Measurements from ENCODE around the gene CFAP157.

The CFAP157 gene

DNA sequence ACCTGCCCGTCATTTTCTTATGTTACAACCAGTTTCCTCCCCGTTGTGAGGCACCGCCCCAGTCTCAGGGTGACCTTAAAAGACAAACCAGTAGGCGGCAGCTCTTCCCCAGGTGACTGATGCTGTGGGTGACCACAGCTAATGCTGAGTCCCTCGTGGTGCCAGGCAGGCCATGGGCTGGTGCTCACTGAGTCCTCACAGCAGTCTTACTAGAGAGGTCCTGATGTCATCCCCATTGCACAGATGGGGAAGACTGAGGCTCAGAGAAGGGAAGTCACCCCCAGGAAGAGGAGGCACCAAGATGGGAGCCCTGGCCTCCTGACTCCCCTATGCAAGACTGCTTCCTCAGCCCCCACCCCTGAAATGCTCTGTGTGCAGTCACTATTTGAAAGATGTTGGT is 978 bp downstream of the CFAP157 start:
- no peak overlapping the region for H3K27ac ChIP-seq (ENCODE audit: low read depth, low read length)
- no peaks in the 10 kb centered on the region for H3K4me1 ChIP-seq (ENCODE audit: control insufficient read depth, insufficient read depth, low read length, unreplicated experiment)
- H3K4me3 ChIP-seq (ENCODE audit: low read depth, low read length): no peak overlapping the region
- no peak overlapping the region for H2AFZ ChIP-seq (ENCODE audit: low read length, unreplicated experiment)
- no peaks in the 10 kb centered on the region for H3K79me2 ChIP-seq (ENCODE audit: control insufficient read depth, insufficient read depth, low read length, unreplicated experiment)
- no peaks in the 10 kb centered on the region for H3K27me3 ChIP-seq (ENCODE audit: insufficient read depth, low read length)
- peaks cover 5% of the 10 kb centered on the region; the same call in 1 of the 2 replicates for H3K36me3 ChIP-seq (ENCODE audit: insufficient read depth, low read length)

GRCh38 chr9:127708952-127709587 is 2.3 kb downstream of the CFAP157 start:
- Histone ChIP-seq H3K27ac (ENCODE audit: low read depth, low read length) (no peak overlapping the region), H3K4me1 (ENCODE audit: control insufficient read depth, insufficient read depth, low read length, unreplicated experiment) (peaks cover 3% of the 10 kb centered on the region), H2AFZ (ENCODE audit: low read length, unreplicated experiment) (no peak overlapping the region), H3K36me3 (ENCODE audit: insufficient read depth, low read length) (peaks cover 5% of the 10 kb centered on the region; the same call in 1 of the 2 replicates), H3K4me3 (ENCODE audit: low read depth, low read length) (no peak overlapping the region), H3K27me3 (ENCODE audit: insufficient read depth, low read length) (no peaks in the 10 kb centered on the region), H3K79me2 (ENCODE audit: control insufficient read depth, insufficient read depth, low read length, unreplicated experiment) (peaks cover 3% of the 10 kb centered on the region)

GRCh38 chr9:127710204-127710783 is 3.5 kb downstream of the CFAP157 start:
- no peak overlapping the region for H3K4me3 ChIP-seq (ENCODE audit: low read depth, low read length)
- no peak overlapping the region for H2AFZ ChIP-seq (ENCODE audit: low read length, unreplicated experiment)
- H3K27ac ChIP-seq (ENCODE audit: low read depth, low read length): no peak overlapping the region
- peaks cover 8% of the 10 kb centered on the region for H3K4me1 ChIP-seq (ENCODE audit: control insufficient read depth, insufficient read depth, low read length, unreplicated experiment)
- peaks cover 5% of the 10 kb centered on the region; the same call in 1 of the 2 replicates for H3K36me3 ChIP-seq (ENCODE audit: insufficient read depth, low read length)
- peaks cover 4% of the 10 kb centered on the region for H3K79me2 ChIP-seq (ENCODE audit: control insufficient read depth, insufficient read depth, low read length, unreplicated experiment)
- H3K27me3 ChIP-seq (ENCODE audit: insufficient read depth, low read length): no peaks in the 10 kb centered on the region

DNA sequence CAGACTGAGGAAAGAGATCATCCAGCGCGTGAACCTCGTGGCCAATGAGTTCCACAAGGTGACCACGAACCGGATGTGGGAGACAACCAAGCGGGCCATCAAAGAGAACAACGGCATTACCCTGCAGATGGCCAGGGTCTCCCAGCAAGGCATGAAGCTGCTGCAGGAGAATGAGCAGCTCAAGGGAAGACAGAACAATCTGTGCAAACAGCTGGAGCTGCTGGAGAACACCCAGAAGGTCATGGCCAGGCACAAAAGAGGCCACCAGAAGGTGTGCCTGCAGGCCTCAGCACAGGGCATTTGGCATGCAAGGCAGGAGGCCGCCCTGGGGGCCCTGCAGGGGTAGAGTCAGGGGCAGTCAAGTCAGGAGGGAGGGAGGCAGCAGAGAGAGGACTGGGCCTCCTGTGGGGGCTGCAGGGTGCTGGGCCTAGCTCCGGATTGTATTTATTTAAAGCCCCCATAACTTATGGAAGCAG is 4.5 kb downstream of the CFAP157 start:
- Histone ChIP-seq H2AFZ (ENCODE audit: low read length, unreplicated experiment) (no peak overlapping the region), H3K27ac (ENCODE audit: low read depth, low read length) (no peak overlapping the region), H3K4me1 (ENCODE audit: control insufficient read depth, insufficient read depth, low read length, unreplicated experiment) (peaks cover 8% of the 10 kb centered on the region), H3K4me3 (ENCODE audit: low read depth, low read length) (no peak overlapping the region), H3K27me3 (ENCODE audit: insufficient read depth, low read length) (no peaks in the 10 kb centered on the region), H3K79me2 (ENCODE audit: control insufficient read depth, insufficient read depth, low read length, unreplicated experiment) (peaks cover 4% of the 10 kb centered on the region), H3K36me3 (ENCODE audit: insufficient read depth, low read length) (peaks cover 5% of the 10 kb centered on the region; the same call in 1 of the 2 replicates)

DNA sequence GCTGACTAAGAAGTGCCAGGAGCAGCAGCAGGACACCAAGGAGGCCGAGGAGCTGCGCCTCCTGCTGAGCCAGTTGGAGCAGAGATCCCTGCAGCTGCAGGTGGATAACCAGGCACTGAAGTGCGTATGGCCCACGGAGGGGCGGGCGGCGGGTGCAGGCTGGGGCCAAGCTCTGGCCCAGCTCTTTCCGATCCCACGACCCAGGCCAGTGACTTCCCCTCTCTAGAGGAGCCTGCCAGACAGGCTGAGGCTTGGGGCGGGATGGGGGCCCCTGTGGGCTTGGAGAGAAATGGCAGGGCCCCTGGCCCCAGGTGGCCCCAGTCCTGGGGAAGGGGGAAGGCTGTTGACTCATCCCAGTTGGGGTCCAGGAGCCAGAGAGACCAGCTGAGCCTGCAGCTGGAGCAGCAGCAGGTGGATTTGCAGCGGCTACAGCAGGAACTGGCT is 5.1 kb downstream of the CFAP157 start:
- H2AFZ ChIP-seq (ENCODE audit: low read length, unreplicated experiment): no peak overlapping the region
- H3K27ac ChIP-seq (ENCODE audit: low read depth, low read length): no peak overlapping the region
- H3K4me1 ChIP-seq (ENCODE audit: control insufficient read depth, insufficient read depth, low read length, unreplicated experiment): peaks cover 8% of the 10 kb centered on the region
- peaks cover 5% of the 10 kb centered on the region; the same call in 1 of the 2 replicates for H3K36me3 ChIP-seq (ENCODE audit: insufficient read depth, low read length)
- peaks cover 4% of the 10 kb centered on the region for H3K79me2 ChIP-seq (ENCODE audit: control insufficient read depth, insufficient read depth, low read length, unreplicated experiment)
- H3K27me3 ChIP-seq (ENCODE audit: insufficient read depth, low read length): no peaks in the 10 kb centered on the region
- no peak overlapping the region for H3K4me3 ChIP-seq (ENCODE audit: low read depth, low read length)

GRCh38 chr9:127712371-127712770 is 5.6 kb downstream of the CFAP157 start:
- Histone ChIP-seq H3K36me3 (ENCODE audit: insufficient read depth, low read length) (peaks cover 5% of the 10 kb centered on the region; the same call in 1 of the 2 replicates), H3K4me1 (ENCODE audit: control insufficient read depth, insufficient read depth, low read length, unreplicated experiment) (peaks cover 8% of the 10 kb centered on the region), H3K27me3 (ENCODE audit: insufficient read depth, low read length) (no peaks in the 10 kb centered on the region), H3K27ac (ENCODE audit: low read depth, low read length) (no peak overlapping the region), H3K4me3 (ENCODE audit: low read depth, low read length) (no peak overlapping the region), H3K79me2 (ENCODE audit: control insufficient read depth, insufficient read depth, low read length, unreplicated experiment) (peaks cover 4% of the 10 kb centered on the region), H2AFZ (ENCODE audit: low read length, unreplicated experiment) (no peak overlapping the region)

DNA sequence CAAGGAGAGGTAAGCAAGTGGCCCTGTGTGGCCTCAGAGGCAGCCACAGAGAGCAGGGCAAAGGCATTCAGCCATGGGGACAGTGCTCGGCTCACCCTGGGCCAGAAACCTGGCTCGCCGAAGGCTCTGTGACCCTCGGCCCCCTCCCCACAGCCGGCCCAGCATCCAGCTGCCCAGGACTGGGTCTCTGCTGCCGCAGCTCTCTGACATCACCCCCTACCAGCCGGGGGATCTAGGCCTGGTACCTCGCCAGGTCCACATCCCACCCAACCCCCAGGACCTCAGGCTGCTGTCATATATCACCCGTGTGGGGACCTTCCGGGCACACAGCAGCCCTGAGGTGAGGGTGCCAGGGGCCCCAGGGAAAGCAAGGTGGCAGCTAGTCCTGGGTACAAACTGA is 6.1 kb downstream of the CFAP157 start:
- H3K4me3 ChIP-seq (ENCODE audit: low read depth, low read length): no peak overlapping the region
- H2AFZ ChIP-seq (ENCODE audit: low read length, unreplicated experiment): no peak overlapping the region
- peaks cover 8% of the 10 kb centered on the region for H3K4me1 ChIP-seq (ENCODE audit: control insufficient read depth, insufficient read depth, low read length, unreplicated experiment)
- H3K27ac ChIP-seq (ENCODE audit: low read depth, low read length): no peak overlapping the region
- H3K79me2 ChIP-seq (ENCODE audit: control insufficient read depth, insufficient read depth, low read length, unreplicated experiment): peaks cover 4% of the 10 kb centered on the region
- H3K27me3 ChIP-seq (ENCODE audit: insufficient read depth, low read length): no peaks in the 10 kb centered on the region
- H3K36me3 ChIP-seq (ENCODE audit: insufficient read depth, low read length): peaks cover 5% of the 10 kb centered on the region; the same call in 1 of the 2 replicates

GRCh38 chr9:127714020-127714750 is 7.4 kb downstream of the CFAP157 start:
- Histone ChIP-seq H3K4me3 (ENCODE audit: low read depth, low read length) (peak overlapping the region; percentile 74), H2AFZ (ENCODE audit: low read length, unreplicated experiment) (no peak overlapping the region), H3K27ac (ENCODE audit: low read depth, low read length) (no peak overlapping the region), H3K36me3 (ENCODE audit: insufficient read depth, low read length) (no peaks in the 10 kb centered on the region), H3K4me1 (ENCODE audit: control insufficient read depth, insufficient read depth, low read length, unreplicated experiment) (peaks cover 8% of the 10 kb centered on the region), H3K79me2 (ENCODE audit: control insufficient read depth, insufficient read depth, low read length, unreplicated experiment) (peaks cover 4% of the 10 kb centered on the region), H3K27me3 (ENCODE audit: insufficient read depth, low read length) (no peaks in the 10 kb centered on the region)

DNA sequence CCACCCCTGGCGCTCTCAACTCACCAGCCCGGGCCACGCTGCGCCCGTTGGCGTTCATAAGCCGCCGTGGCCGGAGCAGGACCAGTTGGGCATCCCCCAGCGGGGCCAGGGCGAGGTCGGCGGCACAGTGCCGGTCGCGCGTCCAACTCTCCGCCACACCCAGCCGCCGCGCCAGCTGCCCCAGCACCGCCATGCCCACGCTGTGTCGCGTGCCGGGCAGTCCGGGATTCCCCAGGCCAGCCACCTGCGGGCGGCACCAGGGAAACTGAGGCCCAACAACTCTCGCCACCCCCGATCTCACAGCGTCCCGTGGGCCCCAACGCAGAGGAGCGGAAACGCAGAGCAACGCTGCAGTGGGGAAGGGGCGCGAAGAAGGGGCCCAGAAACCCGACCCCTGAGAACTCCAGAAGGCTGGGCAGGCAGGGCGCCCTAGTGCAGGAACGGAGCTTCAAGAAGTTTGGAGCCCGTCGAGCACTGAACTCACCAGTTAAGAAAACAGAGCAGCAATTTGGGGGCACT is 8.2 kb downstream of the CFAP157 start:
- H3K4me3 ChIP-seq (ENCODE audit: low read depth, low read length): peak overlapping the region; percentile 91
- no peaks in the 10 kb centered on the region for H3K36me3 ChIP-seq (ENCODE audit: insufficient read depth, low read length)
- H2AFZ ChIP-seq (ENCODE audit: low read length, unreplicated experiment): peak overlapping the region; percentile 84
- peaks cover 4% of the 10 kb centered on the region for H3K79me2 ChIP-seq (ENCODE audit: control insufficient read depth, insufficient read depth, low read length, unreplicated experiment)
- peaks cover 8% of the 10 kb centered on the region for H3K4me1 ChIP-seq (ENCODE audit: control insufficient read depth, insufficient read depth, low read length, unreplicated experiment)
- H3K27me3 ChIP-seq (ENCODE audit: insufficient read depth, low read length): no peaks in the 10 kb centered on the region
- peak overlapping the region; percentile 39; the same call in 1 of the 2 replicates for H3K27ac ChIP-seq (ENCODE audit: low read depth, low read length)

DNA sequence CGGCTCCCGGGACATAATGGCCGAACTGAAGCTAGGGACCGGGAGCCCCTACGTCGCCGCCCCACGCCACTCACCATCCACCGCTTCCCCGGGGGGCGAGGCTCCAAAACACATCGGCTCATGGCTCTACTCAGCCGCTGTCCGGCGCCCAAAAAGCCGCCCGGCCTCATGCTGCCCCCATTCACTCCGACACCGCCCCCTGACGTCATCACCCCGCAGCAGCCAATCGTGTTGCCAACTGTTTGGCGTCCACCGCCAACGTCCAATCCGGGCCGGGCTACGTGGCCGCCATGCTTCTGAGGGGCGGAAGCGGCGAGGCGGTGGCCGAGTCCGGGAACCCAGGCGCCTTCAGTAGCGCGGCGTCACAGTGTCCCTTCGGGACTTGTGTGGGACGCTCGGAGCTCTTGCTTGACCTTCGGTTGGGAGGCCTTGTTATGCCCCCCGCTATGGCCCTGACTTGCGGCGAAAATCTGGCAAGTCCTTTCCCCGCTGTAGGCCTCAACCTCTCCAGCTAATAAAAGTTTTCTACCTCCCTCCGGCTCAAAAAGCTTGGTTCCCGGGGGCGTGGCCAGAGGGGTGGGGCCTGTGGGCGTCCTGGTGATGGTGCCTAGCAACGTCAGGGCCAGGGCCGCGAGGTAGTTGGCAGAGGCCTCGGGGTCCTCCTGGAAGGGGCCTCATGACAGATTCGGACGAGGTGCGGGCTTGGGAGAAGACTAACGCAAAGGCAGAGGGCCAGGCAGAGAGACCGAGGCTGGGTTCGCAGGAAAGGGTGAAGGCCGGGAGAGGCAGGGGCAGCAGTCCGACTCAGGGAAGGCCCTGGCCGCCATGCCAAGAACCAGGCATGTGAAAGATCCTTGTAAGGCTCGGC is 8.9 kb downstream of the CFAP157 start, which contains the start of the genes PTRH1 and TTC16:
Gene PTRH1, minus strand, starts transcription at position 194 of the 868 bp plus-strand sequence. Its CDS starts 24 bp downstream, at position 170.
Gene TTC16, plus strand, starts transcription at position 610 of the 868 bp plus-strand sequence. Its CDS starts 67 bp downstream, at position 677.
- Histone ChIP-seq H3K36me3 (ENCODE audit: insufficient read depth, low read length) (no peaks in the 10 kb centered on the region), H3K4me3 (ENCODE audit: low read depth, low read length) (peak within 1 kb of the TSS; percentile 91), H3K27me3 (ENCODE audit: insufficient read depth, low read length) (no peaks in the 10 kb centered on the region), H3K4me1 (ENCODE audit: control insufficient read depth, insufficient read depth, low read length, unreplicated experiment) (peaks cover 8% of the 10 kb centered on the region), H3K79me2 (ENCODE audit: control insufficient read depth, insufficient read depth, low read length, unreplicated experiment) (peaks cover 4% of the 10 kb centered on the region), H3K27ac (ENCODE audit: low read depth, low read length) (peak within 1 kb of the TSS; percentile 39; the same call in 1 of the 2 replicates), H2AFZ (ENCODE audit: low read length, unreplicated experiment) (peak within 1 kb of the TSS; percentile 84)

Data from ACC112 (cell line).